Fibroblast of lung (primary cell): ENCODE data around the gene PITPNB.

Experiments used
- CTCF ChIP-seq, 2 donors: IDR thresholded peaks in 1 of 2; conservative IDR thresholded peaks in 1 of 2; 1 replicate in 1 of 2; 2 replicates in 1 of 2; pipeline ENCODE4 v1.5.1; 2011 to 2012; ENCODE audit warnings: low read length in 2 of 2, control low read depth in 1 of 2, inconsistent platforms in 1 of 2, low read depth in 1 of 2, mild to moderate bottlenecking in 1 of 2
- EZH2 ChIP-seq: IDR thresholded peaks from 2 replicates; pipeline ENCODE4 v1.5.1; 2012; ENCODE audit warnings: low read length, control low read depth, mild to moderate bottlenecking; ENCODE audit errors: missing control alignments

- TF ChIP-seq CTCF (conservative IDR thresholded peaks at IDR 0.05 in 1 of 2, IDR thresholded peaks at IDR 0.05 in 1 of 2; ENCODE audit: low read depth in 1 of 2, low read length in 2 of 2): no peak
- TF ChIP-seq EZH2: no peak
These were observed 71.1 kb downstream of the PITPNB start for GRCh38 chr22:27848005-27848404.
